RKO (cell line): Measurements from ENCODE around the gene THNSL1.
"Not testable (repeated sequence)": the region's sequence is repeated elsewhere in the genome, so short reads cannot be mapped to it uniquely, and the experiment has no call there.

Experiments used
- DNase-seq: peaks from one replicate; pipeline ENCODE4 v3.0.0-alpha.2; 2016; ENCODE audit warnings: low spot score

The THNSL1 gene, protein sequence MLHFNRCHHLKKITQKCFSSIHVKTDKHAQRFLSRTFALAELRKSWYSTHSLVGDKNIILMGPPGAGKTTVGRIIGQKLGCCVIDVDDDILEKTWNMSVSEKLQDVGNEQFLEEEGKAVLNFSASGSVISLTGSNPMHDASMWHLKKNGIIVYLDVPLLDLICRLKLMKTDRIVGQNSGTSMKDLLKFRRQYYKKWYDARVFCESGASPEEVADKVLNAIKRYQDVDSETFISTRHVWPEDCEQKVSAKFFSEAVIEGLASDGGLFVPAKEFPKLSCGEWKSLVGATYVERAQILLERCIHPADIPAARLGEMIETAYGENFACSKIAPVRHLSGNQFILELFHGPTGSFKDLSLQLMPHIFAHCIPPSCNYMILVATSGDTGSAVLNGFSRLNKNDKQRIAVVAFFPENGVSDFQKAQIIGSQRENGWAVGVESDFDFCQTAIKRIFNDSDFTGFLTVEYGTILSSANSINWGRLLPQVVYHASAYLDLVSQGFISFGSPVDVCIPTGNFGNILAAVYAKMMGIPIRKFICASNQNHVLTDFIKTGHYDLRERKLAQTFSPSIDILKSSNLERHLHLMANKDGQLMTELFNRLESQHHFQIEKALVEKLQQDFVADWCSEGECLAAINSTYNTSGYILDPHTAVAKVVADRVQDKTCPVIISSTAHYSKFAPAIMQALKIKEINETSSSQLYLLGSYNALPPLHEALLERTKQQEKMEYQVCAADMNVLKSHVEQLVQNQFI

DNA sequence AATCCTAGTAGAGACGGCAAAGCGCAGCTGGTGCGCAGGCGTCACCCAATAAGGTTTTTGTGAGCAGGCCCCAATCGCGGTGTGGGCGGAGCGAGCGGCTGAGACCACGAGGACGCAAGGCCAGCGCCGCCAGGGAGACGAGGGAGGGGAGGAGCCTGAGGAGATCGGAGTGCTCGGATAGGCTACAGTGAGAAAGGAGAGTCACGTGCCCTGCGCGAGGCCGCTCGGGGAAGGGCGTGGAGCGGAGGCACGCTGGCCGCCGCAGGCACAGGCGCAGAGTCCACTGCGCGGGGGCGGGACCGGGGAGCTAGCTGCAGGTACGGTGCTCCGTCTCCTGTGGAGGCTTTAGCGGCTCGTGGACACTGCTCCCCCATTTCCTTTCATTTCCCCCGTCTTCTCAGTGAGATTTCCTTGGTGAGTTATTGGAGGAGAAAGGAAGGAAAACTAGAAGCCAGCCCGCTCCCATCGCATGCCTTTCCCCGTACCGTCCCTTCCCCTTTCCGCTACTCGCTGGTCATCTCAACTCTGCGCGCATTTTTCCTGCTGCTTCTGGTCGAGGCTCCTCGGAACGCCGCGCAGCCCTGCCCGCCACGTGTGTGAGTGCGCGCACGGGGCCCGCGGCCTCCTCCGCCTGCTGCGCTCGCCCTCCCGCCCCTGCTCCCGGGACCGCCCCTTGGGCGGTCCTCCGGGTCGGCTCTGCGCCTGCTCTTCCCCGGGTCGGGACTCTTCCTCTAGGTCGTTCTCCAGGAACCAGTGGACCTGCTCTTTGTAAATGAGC, at the start of gene THNSL1:
THNSL1 (plus strand) TSS at position 237 of the 778 bp plus-strand sequence. CDS start 6,612 bp downstream, outside the sequence.
- DNase-seq, result peak; percentile 100

DNA sequence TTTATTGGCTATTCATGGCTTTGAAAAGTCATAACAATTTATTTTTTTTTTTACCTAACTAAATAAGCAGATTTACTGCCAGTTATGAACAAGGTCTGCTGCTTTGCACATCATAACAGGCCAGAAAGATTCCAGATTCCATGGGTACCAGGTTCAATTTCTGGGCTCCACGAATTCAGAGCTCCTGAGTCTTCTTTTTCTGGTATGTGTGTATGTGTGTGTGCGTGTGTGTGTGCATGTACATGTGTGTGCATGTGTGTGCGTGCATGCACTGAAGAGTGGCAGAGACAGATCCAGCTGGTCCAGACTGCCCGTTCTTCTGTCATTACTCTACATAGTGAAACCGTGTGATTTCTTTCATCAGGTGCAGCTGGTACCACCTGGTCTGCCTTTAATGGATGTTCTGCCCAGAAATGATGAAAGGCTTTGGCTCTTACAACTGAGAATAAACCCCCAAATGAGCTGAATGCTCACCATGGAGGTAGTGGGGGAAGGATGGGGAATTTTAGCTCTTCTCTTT, 49.4 kb upstream of the THNSL1 start:
- DNase-seq, result no peak

DNA sequence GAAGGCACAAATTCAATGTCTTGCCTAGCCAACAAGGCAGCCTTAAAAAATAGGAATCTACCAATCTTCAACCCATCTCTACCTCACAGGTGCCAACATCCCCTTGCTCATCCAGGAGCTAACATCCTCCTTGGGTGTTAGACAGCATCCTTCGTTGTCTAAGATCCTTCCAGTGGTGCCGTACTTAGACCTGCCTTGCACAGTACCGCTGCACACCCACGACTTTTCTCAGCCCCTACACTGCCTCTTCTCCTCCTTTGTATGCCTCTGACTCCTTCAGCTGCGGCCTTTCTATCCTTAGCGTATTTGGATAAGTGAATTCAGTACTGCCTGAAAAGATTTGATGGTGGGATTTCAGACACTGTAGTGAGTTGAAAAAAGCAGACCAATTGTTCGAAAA, 48.1 kb upstream of the THNSL1 start:
- DNase-seq, result no peak

GRCh38 chr10:24968951-24969350, 47.5 kb upstream of the THNSL1 start:
- not testable (repeated sequence) for DNase-seq

- no peak for DNase-seq
Measured at GRCh38 chr10:24969841-24970281, 46.6 kb upstream of the THNSL1 start.

- DNase-seq, result no peak
Measured at GRCh38 chr10:24971374-24971773, 45.0 kb upstream of the THNSL1 start.

GRCh38 chr10:24973163-24973562, 43.2 kb upstream of the THNSL1 start:
- no peak for DNase-seq

DNA sequence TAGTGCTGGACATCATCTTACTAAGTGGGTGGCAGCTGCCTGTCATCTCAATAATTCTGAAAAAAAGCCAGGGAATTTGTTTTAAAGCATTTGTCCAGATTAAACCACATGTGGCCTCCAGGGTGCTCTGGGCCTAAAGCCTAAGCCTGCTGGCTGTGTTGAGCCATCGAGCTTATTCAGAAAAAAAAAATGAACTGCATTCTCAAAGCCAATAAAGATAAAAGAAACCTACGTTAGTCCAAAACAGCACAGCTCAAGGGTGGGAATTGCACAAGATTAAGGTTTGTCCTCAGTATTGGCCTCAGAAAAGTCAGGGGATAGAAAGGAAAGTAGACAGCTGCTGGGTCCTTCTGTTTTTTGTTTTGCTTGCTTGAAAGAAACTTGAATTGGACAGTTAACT, 41.4 kb upstream of the THNSL1 start:
- DNase-seq, result peak; percentile 20

- DNase-seq, result no peak
Measured at GRCh38 chr10:24979685-24980084, 36.7 kb upstream of the THNSL1 start.

GRCh38 chr10:24981161-24981710, 35.2 kb upstream of the THNSL1 start:
- no peak for DNase-seq

DNA sequence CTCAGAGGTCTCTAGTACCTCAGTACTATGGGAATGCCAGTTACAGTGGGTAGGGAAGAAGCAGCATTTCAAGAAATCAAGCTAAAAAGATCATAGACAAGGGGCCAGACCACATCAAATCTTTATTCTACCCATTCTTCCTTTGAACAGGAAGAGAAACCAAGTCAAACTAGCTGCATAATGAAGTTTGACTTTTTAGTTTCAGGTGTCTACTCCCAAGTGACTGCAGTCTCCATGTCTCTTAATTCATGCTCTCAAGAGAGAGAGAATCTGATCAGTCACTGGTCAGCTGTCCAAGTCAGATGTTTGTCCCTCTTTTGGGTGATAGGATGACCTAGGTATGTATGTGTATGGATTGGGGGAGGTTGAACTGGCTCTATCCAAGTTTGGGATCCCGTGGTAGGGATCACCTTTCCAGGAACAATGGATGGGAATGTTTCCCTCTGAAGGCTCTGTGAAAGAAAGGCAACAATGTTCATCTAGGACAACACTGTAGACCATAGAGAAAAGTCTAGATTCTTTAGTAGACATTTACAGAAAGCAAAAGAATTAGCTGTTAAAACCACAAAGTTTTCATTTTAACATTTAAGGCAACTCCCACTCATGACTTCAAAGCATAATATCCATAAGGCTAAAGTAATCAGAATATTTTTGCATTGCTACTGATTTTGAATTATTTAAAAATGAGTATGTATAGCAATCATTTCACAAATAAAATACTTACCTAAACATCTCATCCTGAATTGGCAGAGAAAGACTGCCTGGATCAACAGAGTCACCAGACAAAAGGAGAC, 33.9 kb upstream of the THNSL1 start:
- DNase-seq, result no peak

DNA sequence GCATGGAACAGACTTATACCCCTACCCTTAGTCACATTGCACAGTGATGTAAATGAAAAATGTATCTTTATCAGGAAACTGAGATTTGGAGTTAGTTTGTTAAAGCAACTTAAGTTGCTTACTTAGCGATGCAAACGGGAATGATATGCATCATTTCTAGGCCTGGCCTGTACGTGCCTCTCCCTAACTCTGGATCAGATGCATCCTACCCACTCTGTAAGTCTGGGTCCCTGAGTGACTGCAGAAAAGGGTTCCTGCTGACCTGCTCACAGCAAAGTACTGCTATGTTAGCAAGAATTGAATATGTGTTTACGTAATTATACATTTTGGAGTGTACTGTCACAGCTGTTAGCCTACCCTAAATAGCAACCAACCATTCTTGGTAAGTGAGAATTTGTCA, 33.3 kb upstream of the THNSL1 start:
- DNase-seq, result no peak

DNA sequence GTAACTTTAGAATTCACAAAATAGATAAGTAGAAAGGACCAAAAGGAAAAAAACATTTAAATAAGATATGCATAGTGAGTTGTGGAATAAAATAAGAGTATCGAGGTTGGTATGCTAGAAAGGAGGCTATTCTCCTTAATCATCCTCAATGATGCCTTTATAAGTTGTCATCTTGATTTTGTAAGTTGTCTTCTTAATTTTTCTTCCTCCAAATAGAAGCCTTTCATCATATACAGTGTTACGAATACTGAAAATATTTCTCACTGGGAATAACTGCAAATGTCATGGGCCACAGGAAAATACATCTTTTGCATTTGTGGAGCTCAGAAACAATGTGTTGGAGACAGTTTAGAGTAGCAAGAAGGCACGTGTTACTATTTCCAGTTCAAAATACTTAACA, 32.5 kb upstream of the THNSL1 start:
- DNase-seq, result no peak

GRCh38 chr10:24984906-24985305, 31.5 kb upstream of the THNSL1 start:
- no peak for DNase-seq

DNA sequence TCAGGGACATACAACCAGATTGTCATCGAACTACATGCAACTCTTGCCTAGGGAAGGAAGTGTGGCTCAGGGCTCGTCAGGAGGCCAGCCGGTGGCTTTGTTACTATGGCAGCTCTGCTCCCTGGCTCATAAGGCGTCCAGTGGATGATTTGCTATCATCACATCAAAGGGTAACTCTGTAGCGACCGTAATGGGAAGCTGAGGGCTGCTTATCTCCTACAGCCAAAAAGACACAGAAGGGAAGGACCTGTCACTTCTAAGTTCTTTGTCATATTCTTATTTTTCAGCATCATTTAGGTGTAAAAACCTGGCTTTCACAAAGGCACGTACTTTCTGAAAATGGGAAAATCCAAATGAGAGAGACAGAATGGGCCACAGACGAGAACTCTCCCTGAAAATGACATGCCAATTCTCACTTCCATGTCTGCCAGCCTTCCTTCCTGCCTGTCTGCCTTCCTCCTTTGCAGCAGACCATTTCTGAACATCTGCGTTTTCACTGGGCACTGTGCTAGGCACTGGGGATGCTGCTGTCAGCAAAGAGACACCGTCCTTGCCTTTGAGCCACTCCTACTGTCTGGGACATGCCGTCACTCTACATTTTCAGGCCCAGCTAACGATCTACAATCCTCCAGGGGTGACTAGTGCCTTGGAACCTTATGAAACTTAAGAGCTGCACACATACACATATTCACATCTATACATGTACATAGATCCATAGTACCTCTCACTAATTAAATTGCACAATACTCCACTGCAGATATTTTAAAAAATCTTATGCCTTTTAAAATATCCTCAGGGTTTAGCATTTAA, 27.4 kb upstream of the THNSL1 start:
- DNase-seq, result no peak

- DNase-seq, result peak; percentile 32
Measured at GRCh38 chr10:24989867-24990266, 26.5 kb upstream of the THNSL1 start.

DNA sequence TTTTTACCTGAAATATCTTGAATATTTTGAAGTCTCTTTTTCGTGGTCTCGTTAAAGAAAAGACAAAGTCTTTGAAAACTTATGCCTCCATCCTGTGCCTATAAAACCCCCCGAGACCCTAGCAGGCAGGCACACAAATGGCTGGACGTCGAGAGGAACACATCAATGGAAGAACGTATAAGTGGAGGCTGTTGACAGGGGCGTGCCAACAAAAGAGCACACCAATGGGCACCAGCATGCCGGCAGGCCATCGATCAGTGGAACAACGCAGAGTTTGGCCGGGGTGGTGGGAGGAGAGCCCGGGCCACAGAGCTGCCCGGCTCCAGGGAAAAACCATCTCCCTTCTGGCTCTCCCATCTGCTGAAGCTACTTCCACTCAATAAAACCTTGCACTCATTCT, 25.1 kb upstream of the THNSL1 start:
- DNase-seq, result no peak

- no peak for DNase-seq
Measured at GRCh38 chr10:24992512-24993133, 23.8 kb upstream of the THNSL1 start.

DNA sequence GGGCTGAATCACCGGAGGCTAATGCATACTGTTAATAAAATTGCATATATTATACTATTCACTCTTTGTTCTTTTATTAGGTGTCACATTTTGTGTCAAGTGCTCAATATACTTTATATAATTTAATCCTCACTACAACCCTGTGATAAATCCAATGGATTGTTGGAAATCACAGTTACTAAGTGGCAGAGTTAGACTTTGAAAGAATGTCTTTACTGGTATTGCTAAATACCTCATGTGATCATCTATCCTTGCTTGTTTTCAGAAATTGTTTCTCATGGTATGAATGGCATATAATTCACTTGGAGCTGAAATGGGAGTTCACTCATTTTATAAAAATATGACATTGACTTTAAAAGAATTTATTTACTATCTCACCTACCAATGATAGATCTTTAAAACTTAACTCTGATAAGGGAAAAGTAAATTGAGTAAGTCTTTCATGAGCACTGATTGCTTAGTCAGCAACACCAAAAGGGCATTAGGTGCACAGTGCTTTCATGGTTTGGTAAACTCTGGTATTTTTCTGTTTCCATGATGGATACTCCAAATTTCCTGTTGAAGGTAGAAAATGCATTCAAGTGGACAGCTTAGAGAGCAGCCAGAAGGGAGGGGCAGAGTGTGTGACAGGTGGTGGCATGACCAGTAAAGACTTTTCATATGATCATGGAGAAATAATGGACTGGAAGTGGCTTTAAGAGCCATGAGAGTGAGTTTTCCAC, 23.0 kb upstream of the THNSL1 start:
- no peak for DNase-seq
